ENCODE measurements around the gene SELENOM.
A peak's percentile ranks its signal among the peaks of the same experiment; 100 is the strongest.

SELENOM gene

DNA sequence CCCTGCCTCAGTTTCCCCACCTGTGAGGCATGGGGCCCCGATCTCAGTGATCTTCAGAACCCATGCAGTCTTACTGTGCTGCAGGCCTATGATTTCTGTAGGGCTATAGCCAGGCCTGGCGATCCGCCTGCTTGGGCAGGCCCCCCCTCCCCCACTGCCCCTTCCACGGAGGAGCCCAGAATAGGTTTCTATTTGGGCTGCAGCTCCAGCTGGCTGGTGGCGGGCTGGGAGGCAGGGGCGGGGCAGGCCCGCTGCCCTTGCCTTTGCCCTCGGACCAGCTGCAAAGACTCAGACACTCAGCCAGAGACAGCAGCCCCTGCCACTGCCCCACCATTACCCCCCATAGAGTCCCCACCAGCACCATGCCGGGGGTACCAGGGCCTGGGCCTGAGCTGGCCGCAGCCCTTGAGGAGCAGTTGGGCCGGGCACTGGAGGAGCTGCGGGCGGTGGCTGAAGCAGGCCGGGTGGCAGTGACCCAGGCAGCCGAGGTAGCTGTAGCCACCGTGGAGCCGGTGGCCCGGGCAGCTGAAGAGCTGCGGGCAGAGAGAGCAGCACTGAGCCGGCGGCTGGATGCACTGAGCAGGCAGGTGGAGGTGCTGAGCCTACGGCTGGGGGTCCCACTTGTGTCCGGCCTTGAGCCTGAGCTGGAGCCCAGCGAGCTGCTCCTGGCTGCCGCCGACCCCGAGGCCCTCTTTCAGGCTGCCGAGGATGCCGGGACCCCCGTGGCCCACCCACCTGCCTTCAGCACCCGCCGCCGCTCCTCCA, 14.1 kb downstream of the SELENOM start:
- H3K4me3 ChIP-seq (ENCODE audit: control insufficient read depth, low read depth, low read length), result no peak overlapping the region
- TF ChIP-seq, protein P1, sequence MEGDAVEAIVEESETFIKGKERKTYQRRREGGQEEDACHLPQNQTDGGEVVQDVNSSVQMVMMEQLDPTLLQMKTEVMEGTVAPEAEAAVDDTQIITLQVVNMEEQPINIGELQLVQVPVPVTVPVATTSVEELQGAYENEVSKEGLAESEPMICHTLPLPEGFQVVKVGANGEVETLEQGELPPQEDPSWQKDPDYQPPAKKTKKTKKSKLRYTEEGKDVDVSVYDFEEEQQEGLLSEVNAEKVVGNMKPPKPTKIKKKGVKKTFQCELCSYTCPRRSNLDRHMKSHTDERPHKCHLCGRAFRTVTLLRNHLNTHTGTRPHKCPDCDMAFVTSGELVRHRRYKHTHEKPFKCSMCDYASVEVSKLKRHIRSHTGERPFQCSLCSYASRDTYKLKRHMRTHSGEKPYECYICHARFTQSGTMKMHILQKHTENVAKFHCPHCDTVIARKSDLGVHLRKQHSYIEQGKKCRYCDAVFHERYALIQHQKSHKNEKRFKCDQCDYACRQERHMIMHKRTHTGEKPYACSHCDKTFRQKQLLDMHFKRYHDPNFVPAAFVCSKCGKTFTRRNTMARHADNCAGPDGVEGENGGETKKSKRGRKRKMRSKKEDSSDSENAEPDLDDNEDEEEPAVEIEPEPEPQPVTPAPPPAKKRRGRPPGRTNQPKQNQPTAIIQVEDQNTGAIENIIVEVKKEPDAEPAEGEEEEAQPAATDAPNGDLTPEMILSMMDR (conservative IDR thresholded peaks at IDR 0.05; ENCODE audit: control insufficient read depth, insufficient read depth, low read depth, low read length), result no peak
- DNase-seq (ENCODE audit: low read depth), result no peak

DNA sequence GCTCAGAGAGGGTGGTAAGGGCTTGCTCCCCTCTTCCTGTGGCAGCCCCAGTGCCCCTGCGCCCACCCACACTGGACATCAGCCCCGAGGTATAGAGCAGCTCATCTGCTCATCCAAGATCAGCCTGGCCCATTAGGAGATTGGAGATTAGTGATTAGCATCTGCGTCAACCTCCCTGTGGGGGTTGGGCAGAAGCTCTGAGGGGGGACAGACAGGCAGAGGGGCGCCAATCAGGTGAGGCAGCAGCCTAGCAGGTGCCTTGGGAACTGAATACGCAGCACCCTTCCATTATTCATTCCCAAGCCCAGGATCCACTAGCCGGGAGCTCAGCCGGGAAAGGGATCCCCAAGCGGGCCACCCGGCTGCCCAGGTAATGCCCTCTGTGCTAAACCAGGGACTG, 15.2 kb downstream of the SELENOM start:
- DNase-seq (ENCODE audit: low read depth), result no peak
- TF ChIP-seq, protein P1 (conservative IDR thresholded peaks at IDR 0.05; ENCODE audit: control insufficient read depth, insufficient read depth, low read depth, low read length), result no peak
- H3K4me3 ChIP-seq (ENCODE audit: control insufficient read depth, low read depth, low read length), result no peak overlapping the region

DNA sequence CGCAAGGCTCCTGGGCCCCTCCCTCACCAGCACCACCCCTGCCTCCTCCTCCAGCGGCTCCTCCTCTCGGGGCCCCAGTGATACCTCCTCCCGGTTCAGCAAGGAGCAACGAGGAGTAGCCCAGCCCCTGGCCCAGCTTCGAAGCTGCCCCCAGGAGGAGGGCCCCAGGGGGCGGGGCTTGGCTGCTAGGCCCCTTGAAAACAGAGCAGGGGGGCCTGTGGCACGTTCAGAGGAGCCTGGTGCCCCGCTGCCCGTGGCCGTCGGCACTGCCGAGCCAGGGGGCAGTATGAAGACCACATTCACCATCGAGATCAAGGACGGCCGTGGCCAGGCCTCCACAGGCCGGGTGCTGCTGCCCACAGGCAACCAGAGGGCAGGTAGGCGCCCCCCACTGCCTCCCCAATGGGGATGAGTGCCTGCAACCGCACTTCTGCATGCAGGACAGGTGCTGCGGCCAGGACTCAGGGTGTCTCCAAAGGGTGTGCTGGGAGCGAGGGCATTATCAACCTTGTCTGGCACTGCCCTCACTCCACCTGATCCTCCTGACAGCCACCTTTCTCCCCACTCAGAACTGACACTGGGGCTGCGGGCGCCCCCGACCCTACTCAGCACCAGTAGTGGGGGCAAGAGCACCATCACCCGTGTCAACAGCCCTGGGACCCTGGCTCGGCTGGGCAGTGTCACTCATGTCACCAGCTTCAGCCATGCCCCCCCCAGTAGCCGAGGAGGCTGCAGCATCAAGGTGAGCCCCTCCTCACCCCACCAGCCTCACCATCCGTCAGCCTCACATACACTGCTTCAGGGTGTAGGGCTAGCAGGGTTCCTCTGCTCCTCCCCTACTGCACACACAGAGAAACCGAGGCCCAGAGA, 16.0 kb downstream of the SELENOM start:
- no peak overlapping the region for H3K4me3 ChIP-seq (ENCODE audit: control insufficient read depth, low read depth, low read length)
- no peak for DNase-seq (ENCODE audit: low read depth)
- TF ChIP-seq, protein P1 (conservative IDR thresholded peaks at IDR 0.05; ENCODE audit: control insufficient read depth, insufficient read depth, low read depth, low read length), result no peak

DNA sequence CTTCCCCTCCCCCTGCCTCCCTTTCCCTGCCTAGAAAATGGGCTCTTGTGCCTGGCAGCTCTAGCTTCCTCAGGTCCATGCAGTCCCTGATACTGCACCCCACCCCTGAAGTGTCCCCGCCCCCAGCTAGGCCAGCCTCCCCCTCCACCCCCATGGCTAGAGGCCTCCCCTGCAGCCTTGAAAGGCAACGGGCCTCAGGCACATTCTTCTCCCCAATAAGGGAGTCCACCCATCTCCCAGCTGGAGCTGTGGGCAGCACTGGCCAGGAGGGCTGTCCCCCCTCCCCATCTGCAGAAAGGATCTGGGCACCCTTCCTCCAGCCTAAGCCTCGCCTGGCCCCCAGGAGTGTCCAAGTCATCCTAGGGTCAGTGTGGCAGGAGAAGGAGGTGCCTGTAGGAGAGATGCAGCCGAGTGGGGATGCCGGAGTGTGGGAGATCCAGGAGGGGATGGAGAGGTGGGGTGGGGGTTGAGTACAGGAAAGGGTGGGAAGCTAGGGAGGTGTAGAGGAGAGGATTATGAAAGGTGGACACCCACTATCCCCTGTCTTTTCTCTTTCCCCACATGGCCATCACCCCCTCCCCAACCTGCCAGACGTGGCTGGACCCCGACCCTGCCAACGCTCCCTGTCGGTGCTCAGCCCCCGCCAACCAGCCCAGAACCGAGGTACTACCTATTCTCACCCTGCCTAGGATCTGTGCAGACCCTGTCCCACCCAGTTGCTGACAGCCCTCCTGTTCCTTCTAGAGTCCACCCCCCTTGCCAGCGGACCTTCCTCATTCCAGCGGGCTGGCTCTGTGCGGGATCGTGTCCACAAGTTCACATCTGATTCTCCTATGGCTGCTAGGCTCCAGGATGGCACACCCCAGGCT, 16.9 kb downstream of the SELENOM start:
- TF ChIP-seq, protein P1 (conservative IDR thresholded peaks at IDR 0.05; ENCODE audit: control insufficient read depth, insufficient read depth, low read depth, low read length), result no peak
- DNase-seq (ENCODE audit: low read depth), result no peak
- H3K4me3 ChIP-seq (ENCODE audit: control insufficient read depth, low read depth, low read length), result no peak overlapping the region

DNA sequence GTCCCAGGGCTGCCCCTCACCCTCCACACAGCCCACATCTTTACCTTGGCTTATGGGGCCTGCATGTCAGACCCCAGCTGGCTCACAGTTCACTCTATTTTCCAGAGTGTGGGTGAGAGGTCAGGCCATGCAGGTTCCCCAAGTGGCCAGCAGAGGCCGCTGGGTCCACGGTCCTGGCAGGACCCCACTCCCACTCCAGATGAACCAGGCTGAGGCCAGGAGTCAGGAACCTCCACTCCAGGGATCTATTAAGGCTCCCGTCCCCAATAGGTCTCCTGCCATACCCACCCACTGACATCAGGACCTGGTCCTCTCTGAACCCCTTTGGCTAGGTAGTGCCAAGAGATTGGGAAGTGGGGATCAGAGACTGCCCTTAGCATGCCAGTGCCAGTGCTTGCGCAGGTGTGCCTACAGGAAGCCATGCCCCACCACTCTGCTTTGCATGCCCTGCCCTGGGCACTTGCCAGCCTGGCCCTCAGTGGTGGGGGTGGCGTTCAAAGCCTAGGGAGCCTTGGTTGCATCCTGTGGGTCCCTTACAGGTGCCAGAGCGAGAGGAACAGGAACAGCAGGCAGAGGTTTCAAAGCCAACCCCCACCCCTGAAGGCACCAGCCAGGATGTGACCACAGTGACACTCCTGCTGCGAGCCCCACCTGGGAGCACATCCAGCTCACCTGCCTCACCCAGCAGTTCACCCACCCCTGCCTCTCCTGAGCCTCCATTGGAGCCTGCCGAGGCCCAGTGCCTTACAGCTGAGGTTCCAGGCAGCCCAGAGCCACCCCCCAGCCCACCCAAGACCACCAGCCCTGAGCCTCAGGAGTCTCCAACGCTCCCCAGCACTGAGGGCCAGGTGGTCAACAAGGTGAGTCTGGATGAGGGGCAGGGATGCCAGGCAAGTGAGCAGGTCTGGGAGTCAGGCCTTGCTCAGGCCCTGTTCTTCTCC, 17.9 kb downstream of the SELENOM start:
- H3K4me3 ChIP-seq (ENCODE audit: control insufficient read depth, low read depth, low read length), result no peak overlapping the region
- TF ChIP-seq, protein P1 (conservative IDR thresholded peaks at IDR 0.05; ENCODE audit: control insufficient read depth, insufficient read depth, low read depth, low read length), result peak; percentile 72
- DNase-seq (ENCODE audit: low read depth), result peak; percentile 49
